GM19099 (cell line): ENCODE data around the gene NMS.

Source experiments
- POLR2A ChIP-seq: IDR thresholded peaks from 3 replicates; pipeline ENCODE4 v1.6.1; 2011; ENCODE audit warnings: low read depth; ENCODE audit not compliant: insufficient read length; ENCODE audit errors: extremely low read depth

Gene NMS

DNA sequence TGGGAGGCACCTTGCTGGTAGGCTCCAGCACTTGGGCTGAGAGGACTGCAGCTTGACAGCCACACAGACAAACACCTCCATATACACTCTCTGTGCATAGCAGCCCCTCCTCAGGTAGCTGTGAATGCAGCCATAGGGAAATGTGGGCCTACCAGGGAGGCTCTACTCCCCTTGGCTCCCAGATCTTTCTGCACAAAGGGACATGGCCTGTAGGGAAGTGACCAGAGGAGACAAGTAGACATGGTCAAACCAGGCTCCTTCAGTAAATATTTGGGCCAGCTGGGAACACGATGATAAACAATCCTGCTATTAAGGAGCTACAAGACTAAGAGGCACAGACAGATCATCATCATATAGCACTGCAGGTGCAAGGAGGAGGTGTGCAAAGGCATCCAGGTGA lies 56.6 kb downstream of the NMS start:
- TF ChIP-seq POLR2A: no peak

DNA sequence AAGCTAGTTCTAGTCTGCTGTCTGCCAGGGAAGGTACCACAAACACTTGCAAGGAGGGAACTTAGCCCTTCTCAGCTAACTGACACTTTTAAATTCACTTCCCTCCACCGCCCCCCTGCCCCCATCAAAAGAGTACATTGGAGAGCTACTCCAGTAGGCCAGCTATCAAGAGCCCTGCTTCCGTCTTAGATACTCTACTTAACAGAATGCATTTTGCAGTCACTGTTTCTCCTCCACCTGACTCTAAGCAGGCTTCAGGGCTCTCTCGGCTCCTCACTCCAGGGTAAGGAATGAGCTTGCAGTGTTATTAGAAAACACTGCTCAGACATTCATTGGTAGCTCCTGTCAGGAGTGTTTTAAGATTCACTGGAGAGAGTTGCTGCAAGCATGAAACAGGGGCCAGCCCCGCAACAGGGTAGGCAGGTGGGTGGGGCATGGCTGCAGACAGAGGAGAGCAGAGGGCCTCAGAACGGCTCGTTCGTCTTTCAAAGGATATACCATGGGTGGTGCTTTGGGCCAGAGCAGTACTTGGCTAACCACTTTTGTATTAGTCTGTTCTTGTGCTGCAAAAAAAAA lies 57.2 kb downstream of the NMS start:
- no peak for TF ChIP-seq POLR2A

DNA sequence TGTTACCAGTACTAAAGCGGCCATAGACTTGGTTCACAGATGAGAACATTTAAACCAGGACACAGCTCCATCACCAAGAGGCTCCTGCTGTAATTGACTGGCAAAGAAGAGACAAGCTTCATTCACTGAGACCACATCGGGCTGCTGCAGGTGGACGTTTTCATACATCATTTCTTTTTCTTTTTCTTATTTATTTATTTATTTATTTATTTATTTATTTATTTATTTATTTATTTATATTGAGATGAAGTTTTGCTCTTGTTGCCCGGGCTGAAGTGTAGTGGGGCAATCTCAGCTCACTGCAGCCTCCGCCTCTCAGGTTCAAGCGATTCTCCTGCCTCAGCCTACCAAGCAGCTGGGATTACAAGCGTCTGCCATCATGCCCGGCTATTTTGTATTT lies 58.9 kb downstream of the NMS start:
- no peak for TF ChIP-seq POLR2A

DNA sequence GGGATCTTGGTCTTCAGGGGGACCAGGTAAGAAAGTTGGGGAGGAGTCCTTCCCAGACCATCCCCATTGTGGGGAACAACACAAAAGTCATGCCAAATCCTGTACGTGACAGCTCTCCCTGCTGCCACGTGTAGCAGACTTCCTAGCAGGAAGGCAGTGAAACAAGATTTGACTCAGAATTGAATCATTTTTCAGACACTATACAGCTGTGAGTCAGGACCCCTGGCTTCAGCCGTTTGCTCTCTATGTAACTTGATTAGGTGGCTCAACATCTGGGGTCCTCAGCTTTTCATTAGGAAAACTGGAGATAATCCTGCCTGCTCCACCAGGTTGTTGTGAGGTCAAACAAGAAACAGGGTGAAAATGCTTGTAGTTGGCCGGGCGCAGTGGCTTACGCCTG lies 59.6 kb downstream of the NMS start:
- TF ChIP-seq POLR2A: no peak
